Ectodermal cell (in vitro differentiated cells): ENCODE results near the gene TRIM58.

Experiments used
- H3K27ac ChIP-seq: 2 replicates; pipeline ENCODE4 v1.7.0; 2013; ENCODE audit warnings: mild to moderate bottlenecking, low read depth, low read length; ENCODE audit not compliant: insufficient read depth, poor library complexity, severe bottlenecking
- H3K27me3 ChIP-seq: 2 replicates; pipeline ENCODE4 v1.7.0; 2013; ENCODE audit warnings: mild to moderate bottlenecking, low read length; ENCODE audit not compliant: insufficient read depth, control insufficient read depth, poor library complexity, severe bottlenecking
- H3K36me3 ChIP-seq: one replicate; pipeline ENCODE4 v1.7.0; 2013; ENCODE audit warnings: low read length; ENCODE audit not compliant: control insufficient read depth, insufficient read depth
- H3K4me1 ChIP-seq: one replicate; pipeline ENCODE4 v1.7.0; 2013; ENCODE audit warnings: low read length; ENCODE audit not compliant: control insufficient read depth, insufficient read depth
- H3K4me3 ChIP-seq: 2 replicates; pipeline ENCODE4 v1.7.0; 2013; ENCODE audit warnings: low read depth, low read length, control low read depth; ENCODE audit not compliant: insufficient read depth
- H3K9me3 ChIP-seq: 2 replicates; pipeline ENCODE4 v1.7.0; 2013; ENCODE audit warnings: mild to moderate bottlenecking, low read length, moderate library complexity; ENCODE audit not compliant: control insufficient read depth
- WGBS, 2 experiments: methylation state at CpG; one replicate each; pipeline ENCODE4 v1.1.7; 2013; ENCODE audit warnings: missing lambda C conversion rate in 2 of 2; 5-methylcytosine and 5-hydroxymethylcytosine counted together

TRIM58 gene

DNA sequence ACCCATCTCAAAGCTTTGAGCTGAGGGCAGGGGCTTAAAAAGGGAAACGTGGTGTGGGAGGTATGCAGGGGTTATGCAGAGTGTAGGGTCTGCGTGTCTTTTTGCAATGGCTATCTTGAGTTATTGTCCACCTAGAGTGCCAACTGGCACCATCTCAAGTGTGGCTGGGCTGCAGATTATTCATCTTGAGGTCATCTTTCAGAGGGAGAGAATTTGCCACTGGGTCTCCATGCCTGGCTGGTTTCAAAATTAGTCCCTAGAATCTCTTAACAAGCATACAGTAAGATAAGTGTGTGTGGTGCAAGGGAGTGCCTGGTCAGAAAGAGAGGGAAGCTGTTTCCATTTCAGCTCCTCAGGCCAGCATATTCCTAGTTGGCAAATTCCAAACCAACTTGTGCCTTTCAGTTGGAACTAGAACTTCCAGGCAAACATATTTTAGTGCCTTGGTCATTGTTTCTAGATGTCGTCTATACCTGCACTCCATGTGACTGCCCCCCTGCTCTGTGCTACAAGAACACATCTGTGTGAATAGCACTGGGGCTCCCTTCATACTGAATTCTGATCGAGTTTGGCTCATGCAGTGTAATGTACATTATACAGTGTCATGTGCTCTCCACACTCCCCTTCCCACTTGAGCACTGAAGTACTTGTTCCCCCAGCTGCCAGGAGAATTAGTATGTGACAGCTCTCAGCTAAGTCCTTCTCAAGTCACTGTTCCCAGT, 58.1 kb downstream of the TRIM58 start:
- no peak overlapping the region for H3K4me3 ChIP-seq
- H3K4me1 ChIP-seq, result no peaks in the 10 kb centered on the region
- 52% methylated on average over 4 of the region's 4 CpGs for WGBS, 2 experiments
- H3K36me3 ChIP-seq, result no peaks in the 10 kb centered on the region
- H3K27ac ChIP-seq, result no peak overlapping the region
- no peaks in the 10 kb centered on the region for H3K27me3 ChIP-seq
- peaks cover 6% of the 10 kb centered on the region for H3K9me3 ChIP-seq

- Histone ChIP-seq H3K9me3 (peaks cover 4% of the 10 kb centered on the region), H3K4me3 (no peak within 1 kb of the TSS), H3K36me3 (no peaks in the 10 kb centered on the region), H3K27ac (no peak within 1 kb of the TSS), H3K27me3 (no peaks in the 10 kb centered on the region), H3K4me1 (no peaks in the 10 kb centered on the region)
- 86 to 88% methylated on average over 2 of the region's 2 CpGs for WGBS, 2 experiments
Observed at GRCh38 chr1:247919952-247920351, 63.0 kb downstream of the TRIM58 start, which contains the start of gene OR2T8. OR2T8 (plus strand) TSS chr1:247920252; CDS start chr1:247921018, 766 bp downstream.

DNA sequence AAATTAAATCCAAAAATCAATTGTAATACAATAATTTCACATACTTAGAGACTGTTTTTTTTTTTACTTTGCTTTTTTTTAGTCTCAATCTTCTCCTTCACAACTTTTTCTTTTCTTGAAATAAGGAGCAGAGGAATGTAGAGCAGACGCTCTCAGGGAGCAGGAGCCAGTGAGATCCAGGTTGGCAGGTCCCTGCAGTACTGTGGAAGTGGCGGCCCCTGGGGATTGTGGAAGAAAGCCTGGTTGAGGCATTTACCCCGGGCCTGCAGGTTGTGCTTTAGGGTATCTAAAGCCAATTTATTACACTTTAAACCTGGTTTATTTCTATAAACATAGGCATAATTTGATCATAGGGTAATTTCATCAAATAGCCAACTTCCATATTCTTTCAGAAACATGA, 67.0 kb downstream of the TRIM58 start:
- peaks cover 3% of the 10 kb centered on the region for H3K9me3 ChIP-seq
- no peaks in the 10 kb centered on the region for H3K4me1 ChIP-seq
- H3K27me3 ChIP-seq, result no peaks in the 10 kb centered on the region
- WGBS, 2 experiments, result 63 to 87% methylated on average over 2 to 3 of the region's 3 CpGs
- no peaks in the 10 kb centered on the region for H3K36me3 ChIP-seq
- no peak overlapping the region for H3K4me3 ChIP-seq
- no peak overlapping the region for H3K27ac ChIP-seq

DNA sequence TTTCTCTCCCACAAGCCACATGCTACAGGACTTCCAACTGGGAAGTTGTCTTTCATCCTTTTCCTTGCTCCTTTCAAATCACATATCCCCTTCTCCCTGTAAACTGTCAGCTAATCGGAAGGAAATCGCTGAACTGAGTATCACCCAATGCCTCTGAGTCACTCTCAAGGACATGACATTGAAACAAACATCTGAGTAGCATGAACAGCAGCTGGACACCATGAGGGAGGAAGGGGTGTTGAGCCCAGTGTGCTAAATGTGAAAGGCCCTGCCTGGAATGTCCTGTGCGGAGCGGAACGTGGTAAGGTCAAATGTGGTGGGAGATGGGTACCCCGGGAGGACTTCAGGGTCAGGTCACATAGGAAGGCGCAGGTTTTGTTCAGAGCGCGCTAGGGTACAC, 67.9 kb downstream of the TRIM58 start, which contains the start of gene OR2AJ1:
TSS of gene OR2AJ1 (plus strand) at position 22 of the 400 bp plus-strand sequence. CDS start 8,880 bp downstream, outside the sequence.
- Histone ChIP-seq H3K27ac (no peak within 1 kb of the TSS), H3K4me1 (no peaks in the 10 kb centered on the region), H3K36me3 (no peaks in the 10 kb centered on the region), H3K9me3 (peaks cover 3% of the 10 kb centered on the region), H3K27me3 (no peaks in the 10 kb centered on the region), H3K4me3 (no peak within 1 kb of the TSS)
- 92 to 94% methylated on average over 9 of the region's 9 CpGs for WGBS, 2 experiments
